Measurements from ENCODE around the gene MRAS.

Gene MRAS

GRCh38 chr3:138441256-138441655 lies 92.9 kb downstream of the MRAS start:
- H3K4me3 ChIP-seq (ENCODE audit: insufficient read depth, low read depth, low read length, poor library complexity, severe bottlenecking): no peak overlapping the region
- H3K4me1 ChIP-seq (ENCODE audit: control insufficient read depth, insufficient read depth, low read length, poor library complexity, severe bottlenecking): no peaks in the 10 kb centered on the region
- H3K36me3 ChIP-seq (ENCODE audit: control insufficient read depth, insufficient read depth, low read length): no peaks in the 10 kb centered on the region
- DNase-seq: no peak
- H3K27ac ChIP-seq (ENCODE audit: insufficient read depth, low read length, poor library complexity, severe bottlenecking): no peak overlapping the region
- no peaks in the 10 kb centered on the region for H3K9me3 ChIP-seq (ENCODE audit: control insufficient read depth, low read length)
- H3K27me3 ChIP-seq (replicated peaks; ENCODE audit: control insufficient read depth, insufficient read depth, low read length, poor library complexity, severe bottlenecking): no peaks in the 10 kb centered on the region

GRCh38 chr3:138441742-138442141 lies 93.4 kb downstream of the MRAS start:
- DNase-seq: no peak
- Histone ChIP-seq H3K4me1 (ENCODE audit: control insufficient read depth, insufficient read depth, low read length, poor library complexity, severe bottlenecking) (no peaks in the 10 kb centered on the region), H3K9me3 (ENCODE audit: control insufficient read depth, low read length) (no peaks in the 10 kb centered on the region), H3K36me3 (ENCODE audit: control insufficient read depth, insufficient read depth, low read length) (no peaks in the 10 kb centered on the region), H3K27me3 (replicated peaks; ENCODE audit: control insufficient read depth, insufficient read depth, low read length, poor library complexity, severe bottlenecking) (no peaks in the 10 kb centered on the region), H3K4me3 (ENCODE audit: insufficient read depth, low read depth, low read length, poor library complexity, severe bottlenecking) (no peak overlapping the region), H3K27ac (ENCODE audit: insufficient read depth, low read length, poor library complexity, severe bottlenecking) (no peak overlapping the region)

- H3K9me3 ChIP-seq (ENCODE audit: control insufficient read depth, low read length): no peaks in the 10 kb centered on the region
- H3K4me3 ChIP-seq (ENCODE audit: insufficient read depth, low read depth, low read length, poor library complexity, severe bottlenecking): no peak overlapping the region
- H3K4me1 ChIP-seq (ENCODE audit: control insufficient read depth, insufficient read depth, low read length, poor library complexity, severe bottlenecking): no peaks in the 10 kb centered on the region
- H3K27ac ChIP-seq (ENCODE audit: insufficient read depth, low read length, poor library complexity, severe bottlenecking): no peak overlapping the region
- no peaks in the 10 kb centered on the region for H3K36me3 ChIP-seq (ENCODE audit: control insufficient read depth, insufficient read depth, low read length)
- no peaks in the 10 kb centered on the region for H3K27me3 ChIP-seq (replicated peaks; ENCODE audit: control insufficient read depth, insufficient read depth, low read length, poor library complexity, severe bottlenecking)
- DNase-seq: no peak
These were observed 94.1 kb downstream of the MRAS start for GRCh38 chr3:138442433-138442832.

GRCh38 chr3:138443091-138443490 lies 94.7 kb downstream of the MRAS start:
- Histone ChIP-seq H3K27ac (ENCODE audit: insufficient read depth, low read length, poor library complexity, severe bottlenecking) (no peak overlapping the region), H3K4me3 (ENCODE audit: insufficient read depth, low read depth, low read length, poor library complexity, severe bottlenecking) (no peak overlapping the region), H3K36me3 (ENCODE audit: control insufficient read depth, insufficient read depth, low read length) (no peaks in the 10 kb centered on the region), H3K9me3 (ENCODE audit: control insufficient read depth, low read length) (no peaks in the 10 kb centered on the region), H3K4me1 (ENCODE audit: control insufficient read depth, insufficient read depth, low read length, poor library complexity, severe bottlenecking) (no peaks in the 10 kb centered on the region), H3K27me3 (replicated peaks; ENCODE audit: control insufficient read depth, insufficient read depth, low read length, poor library complexity, severe bottlenecking) (no peaks in the 10 kb centered on the region)
- no peak for DNase-seq

DNA sequence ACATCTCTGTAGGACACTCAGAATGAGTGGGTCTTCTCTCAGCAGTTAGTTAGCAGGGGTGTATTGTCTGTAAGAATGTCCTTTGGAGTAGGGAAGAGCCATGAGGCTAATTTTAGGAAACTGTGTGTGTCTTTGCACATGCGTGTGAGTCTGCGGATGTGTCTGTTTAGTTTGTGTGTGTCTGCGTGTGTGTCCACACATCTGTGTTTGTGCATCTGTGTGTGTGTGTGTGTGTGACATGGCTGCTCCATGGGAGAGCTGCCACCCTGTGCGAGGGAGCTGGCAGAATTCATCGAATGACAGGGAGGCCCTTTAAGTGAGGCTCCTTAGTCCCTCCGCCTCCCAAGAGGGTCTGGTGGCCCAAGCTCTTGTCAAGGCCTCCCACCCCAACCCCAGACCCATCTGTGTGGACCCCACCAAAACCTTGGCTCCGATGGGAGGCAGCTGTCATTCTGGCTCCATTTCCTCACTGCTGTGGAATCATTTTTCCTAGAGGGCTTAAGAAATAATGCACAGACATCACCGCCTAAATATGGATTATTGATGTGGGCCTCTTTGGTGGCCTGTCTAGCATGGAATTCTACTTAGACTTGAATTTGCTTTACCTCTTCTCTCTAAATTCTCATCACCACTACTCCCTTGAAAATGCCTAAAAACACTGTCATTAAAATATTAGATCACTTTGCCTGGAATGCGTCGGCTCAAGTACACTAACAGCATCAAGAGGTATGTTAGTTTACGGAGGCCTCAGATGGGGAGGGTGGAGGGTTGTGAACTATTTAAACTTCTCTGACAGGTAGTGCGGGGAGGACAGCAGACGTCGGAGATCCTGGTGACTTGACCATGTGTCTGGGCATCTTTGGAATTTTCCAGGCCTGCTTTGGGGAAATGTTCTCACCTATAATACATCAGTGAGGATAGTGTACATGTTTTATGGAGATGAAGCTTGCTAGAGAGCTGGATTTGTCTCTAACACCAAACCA lies 95.4 kb downstream of the MRAS start:
- Histone ChIP-seq H3K4me3 (ENCODE audit: insufficient read depth, low read depth, low read length, poor library complexity, severe bottlenecking) (no peak overlapping the region), H3K27ac (ENCODE audit: insufficient read depth, low read length, poor library complexity, severe bottlenecking) (no peak overlapping the region), H3K4me1 (ENCODE audit: control insufficient read depth, insufficient read depth, low read length, poor library complexity, severe bottlenecking) (no peaks in the 10 kb centered on the region), H3K36me3 (ENCODE audit: control insufficient read depth, insufficient read depth, low read length) (no peaks in the 10 kb centered on the region), H3K27me3 (replicated peaks; ENCODE audit: control insufficient read depth, insufficient read depth, low read length, poor library complexity, severe bottlenecking) (no peaks in the 10 kb centered on the region), H3K9me3 (ENCODE audit: control insufficient read depth, low read length) (no peaks in the 10 kb centered on the region)
- no peak for DNase-seq

DNA sequence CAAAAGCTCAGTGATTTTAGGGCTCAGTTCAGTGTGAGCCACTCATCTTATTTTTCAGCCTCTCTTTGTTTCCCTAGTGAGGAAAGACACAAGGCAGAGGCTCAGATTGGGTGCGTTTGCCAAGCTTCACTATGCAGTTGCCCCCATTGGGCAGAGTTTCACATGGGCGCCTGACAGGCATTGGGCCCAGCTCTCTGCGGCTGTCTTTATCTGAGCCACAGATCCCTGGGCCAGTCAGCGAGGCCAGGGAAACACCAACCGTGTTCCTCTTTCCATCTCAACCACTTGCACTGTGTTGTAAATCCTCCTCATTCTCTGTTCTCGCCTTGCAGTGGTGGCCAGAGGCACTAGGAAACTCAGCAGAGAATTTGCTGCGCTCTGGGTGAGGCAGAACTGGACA lies 96.9 kb downstream of the MRAS start:
- Histone ChIP-seq H3K9me3 (ENCODE audit: control insufficient read depth, low read length) (no peaks in the 10 kb centered on the region), H3K4me3 (ENCODE audit: insufficient read depth, low read depth, low read length, poor library complexity, severe bottlenecking) (no peak overlapping the region), H3K27me3 (replicated peaks; ENCODE audit: control insufficient read depth, insufficient read depth, low read length, poor library complexity, severe bottlenecking) (no peaks in the 10 kb centered on the region), H3K4me1 (ENCODE audit: control insufficient read depth, insufficient read depth, low read length, poor library complexity, severe bottlenecking) (no peaks in the 10 kb centered on the region), H3K36me3 (ENCODE audit: control insufficient read depth, insufficient read depth, low read length) (no peaks in the 10 kb centered on the region), H3K27ac (ENCODE audit: insufficient read depth, low read length, poor library complexity, severe bottlenecking) (no peak overlapping the region)
- no peak for DNase-seq

- no peak overlapping the region for H3K27ac ChIP-seq (ENCODE audit: insufficient read depth, low read length, poor library complexity, severe bottlenecking)
- DNase-seq: no peak
- H3K4me3 ChIP-seq (ENCODE audit: insufficient read depth, low read depth, low read length, poor library complexity, severe bottlenecking): no peak overlapping the region
- H3K4me1 ChIP-seq (ENCODE audit: control insufficient read depth, insufficient read depth, low read length, poor library complexity, severe bottlenecking): no peaks in the 10 kb centered on the region
- H3K9me3 ChIP-seq (ENCODE audit: control insufficient read depth, low read length): no peaks in the 10 kb centered on the region
- H3K27me3 ChIP-seq (replicated peaks; ENCODE audit: control insufficient read depth, insufficient read depth, low read length, poor library complexity, severe bottlenecking): no peaks in the 10 kb centered on the region
- H3K36me3 ChIP-seq (ENCODE audit: control insufficient read depth, insufficient read depth, low read length): no peaks in the 10 kb centered on the region
These were observed 97.3 kb downstream of the MRAS start for GRCh38 chr3:138445654-138446053.

GRCh38 chr3:138448631-138449030 lies 100.3 kb downstream of the MRAS start:
- H3K27ac ChIP-seq (ENCODE audit: insufficient read depth, low read length, poor library complexity, severe bottlenecking): no peak overlapping the region
- no peak for DNase-seq
- H3K4me1 ChIP-seq (ENCODE audit: control insufficient read depth, insufficient read depth, low read length, poor library complexity, severe bottlenecking): no peaks in the 10 kb centered on the region
- no peaks in the 10 kb centered on the region for H3K27me3 ChIP-seq (replicated peaks; ENCODE audit: control insufficient read depth, insufficient read depth, low read length, poor library complexity, severe bottlenecking)
- no peaks in the 10 kb centered on the region for H3K36me3 ChIP-seq (ENCODE audit: control insufficient read depth, insufficient read depth, low read length)
- H3K9me3 ChIP-seq (ENCODE audit: control insufficient read depth, low read length): no peaks in the 10 kb centered on the region
- H3K4me3 ChIP-seq (ENCODE audit: insufficient read depth, low read depth, low read length, poor library complexity, severe bottlenecking): no peak overlapping the region

- no peaks in the 10 kb centered on the region for H3K4me1 ChIP-seq (ENCODE audit: control insufficient read depth, insufficient read depth, low read length, poor library complexity, severe bottlenecking)
- H3K36me3 ChIP-seq (ENCODE audit: control insufficient read depth, insufficient read depth, low read length): no peaks in the 10 kb centered on the region
- no peaks in the 10 kb centered on the region for H3K9me3 ChIP-seq (ENCODE audit: control insufficient read depth, low read length)
- H3K4me3 ChIP-seq (ENCODE audit: insufficient read depth, low read depth, low read length, poor library complexity, severe bottlenecking): no peak overlapping the region
- DNase-seq: no peak
- no peaks in the 10 kb centered on the region for H3K27me3 ChIP-seq (replicated peaks; ENCODE audit: control insufficient read depth, insufficient read depth, low read length, poor library complexity, severe bottlenecking)
- H3K27ac ChIP-seq (ENCODE audit: insufficient read depth, low read length, poor library complexity, severe bottlenecking): no peak overlapping the region
These were observed 101.1 kb downstream of the MRAS start for GRCh38 chr3:138449490-138449889.

- Histone ChIP-seq H3K36me3 (ENCODE audit: control insufficient read depth, insufficient read depth, low read length) (no peaks in the 10 kb centered on the region), H3K27ac (ENCODE audit: insufficient read depth, low read length, poor library complexity, severe bottlenecking) (no peak overlapping the region), H3K4me1 (ENCODE audit: control insufficient read depth, insufficient read depth, low read length, poor library complexity, severe bottlenecking) (no peaks in the 10 kb centered on the region), H3K9me3 (ENCODE audit: control insufficient read depth, low read length) (no peaks in the 10 kb centered on the region), H3K27me3 (replicated peaks; ENCODE audit: control insufficient read depth, insufficient read depth, low read length, poor library complexity, severe bottlenecking) (no peaks in the 10 kb centered on the region), H3K4me3 (ENCODE audit: insufficient read depth, low read depth, low read length, poor library complexity, severe bottlenecking) (no peak overlapping the region)
- DNase-seq: no peak
These were observed 101.8 kb downstream of the MRAS start for GRCh38 chr3:138450181-138450580.

Data from effector memory CD4-positive, alpha-beta T cell (primary cell).